ENCODE measurements around the gene GNG7.
"Not testable (repeated sequence)": the region's sequence is repeated elsewhere in the genome, so short reads cannot be mapped to it uniquely, and the experiment has no call there.

The GNG7 gene

GRCh38 chr19:2483484-2484151 is 218.9 kb downstream of the GNG7 start:
- no peak for DNase-seq (ENCODE audit: low spot score)

GRCh38 chr19:2483084-2483483 is 219.4 kb downstream of the GNG7 start:
- DNase-seq (ENCODE audit: low spot score), result no peak

- no peak for DNase-seq (ENCODE audit: low spot score)
These were observed 220.0 kb downstream of the GNG7 start for GRCh38 chr19:2482354-2483038.

GRCh38 chr19:2481466-2481865 is 221.0 kb downstream of the GNG7 start:
- DNase-seq (ENCODE audit: low spot score), result no peak

- no peak for DNase-seq (ENCODE audit: low spot score)
These were observed 222.8 kb downstream of the GNG7 start for GRCh38 chr19:2479556-2480194.

GRCh38 chr19:2478756-2479555 is 223.5 kb downstream of the GNG7 start:
- no peak for DNase-seq (ENCODE audit: low spot score)

GRCh38 chr19:2478278-2478755 is 224.2 kb downstream of the GNG7 start:
- DNase-seq (ENCODE audit: low spot score), result peak; percentile 68

GRCh38 chr19:2477732-2478191 is 224.7 kb downstream of the GNG7 start:
- no peak for DNase-seq (ENCODE audit: low spot score)

GRCh38 chr19:2477141-2477710 is 225.3 kb downstream of the GNG7 start:
- peak; percentile 63 for DNase-seq (ENCODE audit: low spot score)

- DNase-seq (ENCODE audit: low spot score), result peak; percentile 75
These were observed 225.9 kb downstream of the GNG7 start for GRCh38 chr19:2476451-2477140.

GRCh38 chr19:2475702-2476450 is 226.6 kb downstream of the GNG7 start, which contains the start of gene GADD45B:
Gene GADD45B (plus strand): TSS chr19:2476127. CDS start chr19:2476359, 232 bp downstream.
- peak; percentile 95 for DNase-seq (ENCODE audit: low spot score)

- DNase-seq (ENCODE audit: low spot score), result peak; percentile 71
These were observed 227.3 kb downstream of the GNG7 start for GRCh38 chr19:2475018-2475701.

GRCh38 chr19:2474232-2475017 is 228.1 kb downstream of the GNG7 start:
- DNase-seq (ENCODE audit: low spot score), result peak; percentile 93

GRCh38 chr19:2469915-2470200 is 232.6 kb downstream of the GNG7 start:
- not testable (repeated sequence) for DNase-seq (ENCODE audit: low spot score)

- no peak for DNase-seq (ENCODE audit: low spot score)
These were observed 233.2 kb downstream of the GNG7 start for GRCh38 chr19:2469102-2469914.

- DNase-seq (ENCODE audit: low spot score), result no peak
These were observed 233.9 kb downstream of the GNG7 start for GRCh38 chr19:2468596-2468995.

- no peak for DNase-seq (ENCODE audit: low spot score)
These were observed 238.1 kb downstream of the GNG7 start for GRCh38 chr19:2464389-2464788.

GRCh38 chr19:2463694-2464093 is 238.8 kb downstream of the GNG7 start:
- DNase-seq (ENCODE audit: low spot score), result not testable (repeated sequence)

Data from ecto neural progenitor cell (in vitro differentiated cells).